ENCODE data around the gene RD3L.
A peak's percentile ranks its signal among the peaks of the same experiment; 100 is the strongest.

Gene RD3L

GRCh38 chr14:103910262-103910935, 31.9 kb downstream of the RD3L start:
- Histone ChIP-seq H3K9ac (peak overlapping the region; percentile 56; the same call in 1 of the 2 replicates), H3K4me1 (peaks cover 30% of the 10 kb centered on the region), H3K27ac (peak overlapping the region; percentile 49), H3K4me3 (no peak overlapping the region), H4K20me1 (peaks cover 40% of the 10 kb centered on the region), H3K4me2 (peak overlapping the region; percentile 79), H3K27me3 (no peaks in the 10 kb centered on the region), H3K9me3 (no peaks in the 10 kb centered on the region), H3K36me3 (peaks cover 48% of the 10 kb centered on the region)
- TF ChIP-seq Cebpa-rat (IDR thresholded peaks at IDR 0.05), result no peak

- Histone ChIP-seq H3K4me2 (peak overlapping the region; percentile 79), H3K9ac (peak overlapping the region; percentile 56; the same call in 1 of the 2 replicates), H3K27me3 (no peaks in the 10 kb centered on the region), H3K36me3 (peaks cover 41% of the 10 kb centered on the region), H3K4me3 (no peak overlapping the region), H3K9me3 (no peaks in the 10 kb centered on the region), H3K4me1 (peaks cover 30% of the 10 kb centered on the region), H4K20me1 (peaks cover 33% of the 10 kb centered on the region; the same call in 1 of the 2 replicates), H3K27ac (peak overlapping the region; percentile 49)
- no peak for TF ChIP-seq Cebpa-rat (IDR thresholded peaks at IDR 0.05)
Observed at GRCh38 chr14:103909531-103910261, 32.6 kb downstream of the RD3L start.

- Histone ChIP-seq H3K36me3 (peaks cover 30% of the 10 kb centered on the region), H3K9me3 (no peaks in the 10 kb centered on the region), H3K4me1 (peaks cover 30% of the 10 kb centered on the region), H4K20me1 (peaks cover 24% of the 10 kb centered on the region; the same call in 1 of the 2 replicates), H3K9ac (no peak overlapping the region), H3K27me3 (no peaks in the 10 kb centered on the region), H3K27ac (no peak overlapping the region), H3K4me2 (no peak overlapping the region), H3K4me3 (no peak overlapping the region)
- TF ChIP-seq Cebpa-rat (IDR thresholded peaks at IDR 0.05), result no peak
Observed at GRCh38 chr14:103908580-103908979, 33.7 kb downstream of the RD3L start.

- Histone ChIP-seq H3K4me2 (peak overlapping the region; percentile 3; the same call in 1 of the 2 replicates), H3K27ac (no peak overlapping the region), H3K9me3 (no peaks in the 10 kb centered on the region), H3K9ac (no peak overlapping the region), H3K36me3 (peaks cover 4% of the 10 kb centered on the region; the same call in 1 of the 2 replicates), H3K4me3 (no peak overlapping the region), H3K27me3 (no peaks in the 10 kb centered on the region), H4K20me1 (no peaks in the 10 kb centered on the region), H3K4me1 (peaks cover 30% of the 10 kb centered on the region)
- TF ChIP-seq Cebpa-rat (IDR thresholded peaks at IDR 0.05), result no peak
Observed at GRCh38 chr14:103905842-103906456, 36.4 kb downstream of the RD3L start.

- Histone ChIP-seq H3K9ac (no peak overlapping the region), H4K20me1 (no peaks in the 10 kb centered on the region), H3K4me2 (no peak overlapping the region), H3K36me3 (peaks cover 3% of the 10 kb centered on the region; the same call in 1 of the 2 replicates), H3K4me1 (peaks cover 19% of the 10 kb centered on the region), H3K27me3 (no peaks in the 10 kb centered on the region), H3K4me3 (no peak overlapping the region), H3K27ac (no peak overlapping the region), H3K9me3 (no peaks in the 10 kb centered on the region)
- no peak for TF ChIP-seq Cebpa-rat (IDR thresholded peaks at IDR 0.05)
Observed at GRCh38 chr14:103904493-103905107, 37.7 kb downstream of the RD3L start.

GRCh38 chr14:103899833-103900232, 42.5 kb downstream of the RD3L start:
- Histone ChIP-seq H3K9me3 (peaks cover 9% of the 10 kb centered on the region), H3K27ac (no peak overlapping the region), H3K4me3 (no peak overlapping the region), H3K36me3 (no peaks in the 10 kb centered on the region), H3K27me3 (no peaks in the 10 kb centered on the region), H3K9ac (no peak overlapping the region), H4K20me1 (no peaks in the 10 kb centered on the region), H3K4me1 (no peaks in the 10 kb centered on the region; the same call in 1 of the 2 replicates), H3K4me2 (no peak overlapping the region)
- no peak for TF ChIP-seq Cebpa-rat (IDR thresholded peaks at IDR 0.05)

- no peak overlapping the region for H3K4me2 ChIP-seq
- H3K36me3 ChIP-seq, result no peaks in the 10 kb centered on the region
- H3K4me3 ChIP-seq, result no peak overlapping the region
- no peak overlapping the region for H3K27ac ChIP-seq
- no peak overlapping the region for H3K9ac ChIP-seq
- no peaks in the 10 kb centered on the region for H4K20me1 ChIP-seq
- peaks cover 9% of the 10 kb centered on the region for H3K9me3 ChIP-seq
- H3K4me1 ChIP-seq, result no peaks in the 10 kb centered on the region; the same call in 1 of the 2 replicates
- no peaks in the 10 kb centered on the region for H3K27me3 ChIP-seq
- no peak for TF ChIP-seq Cebpa-rat (IDR thresholded peaks at IDR 0.05)
Observed at GRCh38 chr14:103899316-103899715, 43.0 kb downstream of the RD3L start.

- Histone ChIP-seq H3K9ac (no peak overlapping the region), H3K4me2 (no peak overlapping the region), H3K27ac (no peak overlapping the region), H3K9me3 (peaks cover 9% of the 10 kb centered on the region), H4K20me1 (no peaks in the 10 kb centered on the region), H3K36me3 (no peaks in the 10 kb centered on the region), H3K4me1 (no peaks in the 10 kb centered on the region; the same call in 1 of the 2 replicates), H3K27me3 (no peaks in the 10 kb centered on the region), H3K4me3 (no peak overlapping the region)
- no peak for TF ChIP-seq Cebpa-rat (IDR thresholded peaks at IDR 0.05)
Observed at GRCh38 chr14:103898711-103899110, 43.6 kb downstream of the RD3L start.

GRCh38 chr14:103898204-103898603, 44.1 kb downstream of the RD3L start:
- H3K27ac ChIP-seq, result no peak overlapping the region
- H3K9ac ChIP-seq, result no peak overlapping the region
- no peaks in the 10 kb centered on the region for H3K36me3 ChIP-seq
- H3K4me2 ChIP-seq, result no peak overlapping the region
- no peaks in the 10 kb centered on the region for H3K27me3 ChIP-seq
- no peak for TF ChIP-seq Cebpa-rat (IDR thresholded peaks at IDR 0.05)
- H3K4me3 ChIP-seq, result no peak overlapping the region
- no peaks in the 10 kb centered on the region for H4K20me1 ChIP-seq
- no peaks in the 10 kb centered on the region; the same call in 1 of the 2 replicates for H3K4me1 ChIP-seq
- H3K9me3 ChIP-seq, result peaks cover 9% of the 10 kb centered on the region
